Activated CD4-positive, alpha-beta T cell treated with anti-CD3 and anti-CD28 coated beads for 36 hours (primary cell): ENCODE results near the gene SOX12. TPM values are rescaled to one million over a fixed set of nuclear protein-coding genes. Genes with fewer than 3 reads are reported as not detected.

Experiments used
- ATAC-seq: fragments of 200-7000 bp; cut with Tn5 transposase; one replicate; pipeline ENCODE4 v1.10.0; 2021; ENCODE audit warnings: mild to moderate bottlenecking, moderate library complexity
- CTCF ChIA-PET: fragments of 350-600 bp; sonication (Branson Sonifier 250); formaldehyde crosslinking; loops from one replicate; lab custom pipeline; 2021; ENCODE audit warnings: antibody characterized with exemption; lab: Charles Lee
- POLR2A ChIA-PET: fragments of 350-600 bp; sonication (Branson Sonifier 250); formaldehyde crosslinking; loops from one replicate; lab custom pipeline; 2021; ENCODE audit warnings: antibody characterized with exemption, inconsistent platforms; lab: Charles Lee
- DNase-seq: peaks from one replicate; pipeline ENCODE4 v3.0.0-alpha.2; 2020
- H3K27ac Mint-ChIP-seq: one replicate; pipeline ENCODE4 v1.8.0; 2021; ENCODE audit warnings: mixed read lengths
- H3K27me3 Mint-ChIP-seq: one replicate; pipeline ENCODE4 v1.8.0; 2021; ENCODE audit warnings: mixed read lengths
- H3K36me3 Mint-ChIP-seq: one replicate; pipeline ENCODE4 v1.8.0; 2021; ENCODE audit warnings: low read depth, mixed read lengths
- H3K4me1 Mint-ChIP-seq: one replicate; pipeline ENCODE4 v1.8.0; 2021; ENCODE audit warnings: mixed read lengths
- H3K4me3 Mint-ChIP-seq: one replicate; pipeline ENCODE4 v1.8.0; 2021; ENCODE audit warnings: mild to moderate bottlenecking, moderate library complexity, mixed read lengths
- H3K9me3 Mint-ChIP-seq: one replicate; pipeline ENCODE4 v1.8.0; 2021; ENCODE audit warnings: low read depth, mixed read lengths
- intact Hi-C, 2 experiments: fragments of 100-400 bp; cut with DNase I in 1 of 2; cut with micrococcal nuclease in 1 of 2; formaldehyde crosslinking; loops; one replicate each; pipeline versions ENCODE4 v1.14.2 to v1.15.1; 2022 to 2024; cut with DNase I, micrococcal nuclease
- total RNA-seq, 2 experiments: library from RNA; stranded (reverse); gene quantifications; one replicate each; pipeline ENCODE4 v1.2.3, GENCODE V29; 2021

The SOX12 gene
- total RNA-seq, 2 experiments from 2014 or later = 8.1 to 8.5 TPM

DNA sequence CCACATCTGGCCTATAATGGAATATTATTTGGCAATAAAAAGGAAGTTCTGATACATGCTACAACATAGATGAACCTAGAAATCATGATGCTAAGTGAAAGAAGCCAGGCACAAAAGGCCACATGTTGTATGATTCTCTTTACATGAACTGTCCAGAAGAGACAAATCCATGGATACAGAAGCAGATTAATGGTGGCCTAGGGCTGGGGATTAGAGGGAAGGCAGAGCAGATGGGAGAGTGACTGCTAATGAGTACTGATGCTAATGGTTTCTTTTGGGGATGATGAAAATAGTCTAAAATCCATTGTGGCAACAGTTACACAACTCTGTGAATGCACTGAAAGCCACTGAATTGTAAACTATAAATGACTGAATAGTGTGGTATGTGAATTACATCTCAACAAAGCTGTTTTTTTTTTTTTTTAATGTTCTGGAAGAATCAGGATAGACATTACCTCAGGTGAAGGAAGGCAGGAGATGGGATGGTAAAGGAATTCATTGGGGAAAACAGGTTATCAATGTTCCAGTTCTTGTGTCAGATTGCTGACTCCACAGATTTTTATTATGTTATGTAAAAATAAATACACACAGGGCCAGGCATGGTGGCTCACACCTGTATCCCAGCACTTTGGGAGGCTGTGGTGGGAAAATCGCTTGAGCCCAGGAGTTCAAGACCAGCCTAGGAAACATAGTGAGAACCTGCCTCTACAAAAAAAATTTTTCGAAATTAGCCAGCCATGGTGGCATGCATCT, 8.9 kb upstream of the SOX12 start:
- peaks cover 2% of the 10 kb centered on the region for H3K4me1 Mint-ChIP-seq
- ATAC-seq (no peak), DNase-seq (no peak)
- no peak overlapping the region for H3K27ac Mint-ChIP-seq
- POLR2A ChIA-PET = no interaction called here
- H3K9me3 Mint-ChIP-seq = no peaks in the 10 kb centered on the region
- no peak overlapping the region for H3K4me3 Mint-ChIP-seq
- no peaks in the 10 kb centered on the region for H3K27me3 Mint-ChIP-seq
- H3K36me3 Mint-ChIP-seq = peaks cover 3% of the 10 kb centered on the region
- CTCF ChIA-PET = no interaction called here
- intact Hi-C loops = no loop called here

DNA sequence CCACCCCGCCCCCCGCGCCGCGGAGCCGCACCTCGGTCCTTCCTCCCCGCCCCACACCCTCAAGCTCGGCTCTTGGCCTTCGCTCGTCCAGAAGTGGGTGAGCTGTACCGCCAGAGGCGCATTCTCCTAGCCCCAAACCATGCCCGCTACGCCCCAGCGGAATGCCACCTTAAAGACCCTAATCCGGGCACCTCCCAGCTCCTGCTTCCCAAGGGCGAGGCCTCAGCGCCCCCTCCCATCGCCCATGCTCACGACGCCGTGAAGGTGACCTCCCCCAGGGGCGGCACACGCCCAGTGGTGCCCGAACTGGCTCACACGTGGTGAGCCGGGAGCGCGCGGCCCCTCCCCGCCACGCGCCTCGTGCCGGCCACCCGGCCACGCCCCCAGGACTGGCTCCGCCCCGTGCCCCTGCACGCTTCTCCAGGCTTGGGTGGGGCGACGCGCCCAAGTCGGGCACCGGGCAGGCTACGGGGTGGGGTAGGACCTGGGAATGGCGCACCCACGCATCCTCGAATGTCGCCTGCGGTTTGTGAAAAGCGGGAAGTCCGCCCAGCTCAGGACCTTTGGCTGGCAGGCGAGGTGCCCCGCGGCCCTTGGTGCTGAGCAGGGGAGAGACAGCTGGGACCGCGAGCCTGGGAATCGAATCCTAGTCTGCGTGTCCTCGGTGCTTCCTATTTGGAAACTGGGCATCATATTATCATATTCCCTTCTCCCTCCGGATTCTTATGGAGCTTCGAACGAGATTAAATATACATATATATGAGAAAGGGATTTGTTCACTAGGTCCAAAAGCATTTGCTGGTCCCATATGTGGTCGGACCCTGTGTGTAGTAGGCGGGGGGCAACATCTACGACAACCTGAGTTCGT, 941 bp upstream of the SOX12 start:
- ATAC-seq (peak; percentile 62), DNase-seq (peak; percentile 93)
- ChIA-PET POLR2A (interaction anchor here (1.2 to 1.9 kb wide), 2 partner anchors 14 to 26 kb away, joined by 3 to 7 read pairs; no protein-coding TSS in a partner anchor), CTCF (interaction anchor here (0.6 to 2.1 kb wide), 6 partner anchors 9 to 83 kb away, joined by 4 to 13 read pairs (median 4); no protein-coding TSS in a partner anchor)
- no peaks in the 10 kb centered on the region for H3K9me3 Mint-ChIP-seq
- H3K4me1 Mint-ChIP-seq = peaks cover 13% of the 10 kb centered on the region
- H3K4me3 Mint-ChIP-seq = peak overlapping the region; percentile 80
- H3K27me3 Mint-ChIP-seq = no peaks in the 10 kb centered on the region
- intact Hi-C loops = loop anchor here (1.0 to 5.0 kb wide), 10 partner anchors 14 to 508 kb away; partner anchors contain the start of genes C20orf96 (in 2 of the 2), CSNK2A1 (in 1 of the 2), FAM110A (in 1 of the 2) and NRSN2 (in 1 of the 2)
- peak overlapping the region; percentile 83 for H3K27ac Mint-ChIP-seq
- H3K36me3 Mint-ChIP-seq = peaks cover 5% of the 10 kb centered on the region

DNA sequence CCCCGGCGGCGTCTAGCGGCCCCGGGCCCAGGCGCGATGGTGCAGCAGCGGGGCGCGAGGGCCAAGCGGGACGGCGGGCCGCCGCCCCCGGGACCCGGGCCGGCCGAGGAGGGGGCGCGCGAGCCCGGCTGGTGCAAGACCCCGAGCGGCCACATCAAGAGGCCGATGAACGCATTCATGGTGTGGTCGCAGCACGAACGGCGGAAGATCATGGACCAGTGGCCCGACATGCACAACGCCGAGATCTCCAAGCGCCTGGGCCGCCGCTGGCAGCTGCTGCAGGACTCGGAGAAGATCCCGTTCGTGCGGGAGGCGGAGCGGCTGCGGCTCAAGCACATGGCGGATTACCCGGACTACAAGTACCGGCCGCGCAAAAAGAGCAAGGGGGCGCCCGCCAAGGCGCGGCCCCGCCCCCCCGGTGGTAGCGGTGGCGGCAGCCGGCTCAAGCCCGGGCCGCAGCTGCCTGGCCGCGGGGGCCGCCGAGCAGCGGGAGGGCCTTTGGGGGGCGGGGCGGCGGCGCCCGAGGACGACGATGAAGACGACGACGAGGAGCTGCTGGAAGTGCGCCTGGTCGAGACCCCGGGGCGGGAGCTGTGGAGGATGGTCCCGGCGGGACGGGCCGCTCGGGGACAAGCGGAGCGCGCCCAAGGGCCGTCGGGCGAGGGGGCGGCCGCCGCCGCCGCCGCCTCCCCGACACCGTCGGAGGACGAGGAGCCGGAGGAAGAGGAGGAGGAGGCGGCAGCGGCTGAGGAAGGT, 715 bp downstream of the SOX12 start:
- Mint-ChIP-seq H3K4me1 (peaks cover 20% of the 10 kb centered on the region), H3K36me3 (peaks cover 2% of the 10 kb centered on the region), H3K27me3 (no peaks in the 10 kb centered on the region), H3K27ac (no peak overlapping the region), H3K9me3 (no peaks in the 10 kb centered on the region), H3K4me3 (peak overlapping the region; percentile 73)
- intact Hi-C loops = loop anchor here (1.0 to 5.0 kb wide), 9 partner anchors 16 to 506 kb away; partner anchors contain the start of genes C20orf96 (in 1 of the 2), FAM110A (in 1 of the 2), NRSN2 (in 1 of the 2) and TBC1D20 (in 1 of the 2)
- ChIA-PET CTCF (interaction anchor here (1.9 kb wide), 1 partner anchor 8 kb away, joined by 4 read pairs; no protein-coding TSS in a partner anchor), POLR2A (interaction anchor here (0.6 to 1.9 kb wide), 2 partner anchors 27 to 100 kb away, joined by 4 to 7 read pairs; no protein-coding TSS in a partner anchor)
- peak; percentile 74 for DNase-seq
- ATAC-seq = no peak

DNA sequence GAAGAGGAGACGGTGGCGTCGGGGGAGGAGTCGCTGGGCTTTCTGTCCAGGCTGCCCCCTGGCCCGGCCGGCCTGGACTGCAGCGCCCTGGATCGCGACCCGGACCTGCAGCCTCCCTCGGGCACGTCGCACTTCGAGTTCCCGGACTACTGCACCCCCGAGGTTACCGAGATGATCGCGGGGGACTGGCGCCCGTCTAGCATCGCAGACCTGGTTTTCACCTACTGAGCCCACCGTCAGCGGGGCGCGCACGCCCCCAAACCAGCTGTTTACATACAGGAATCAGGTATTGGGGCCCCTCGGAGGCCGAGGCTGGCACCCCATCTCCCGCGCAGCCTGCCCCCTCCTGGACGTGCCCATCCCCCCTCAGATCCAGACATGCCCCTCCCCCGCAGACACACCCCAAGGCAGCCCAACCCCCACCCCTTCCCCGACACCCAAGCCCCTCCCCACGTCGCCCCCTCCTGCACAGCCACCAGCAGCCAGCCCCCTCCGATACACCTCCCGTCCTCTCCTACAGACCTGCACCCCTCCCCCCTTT, 1.4 kb downstream of the SOX12 start:
- Mint-ChIP-seq H3K27ac (no peak overlapping the region), H3K4me3 (peak overlapping the region; percentile 73), H3K4me1 (peaks cover 20% of the 10 kb centered on the region), H3K9me3 (no peaks in the 10 kb centered on the region), H3K36me3 (peaks cover 2% of the 10 kb centered on the region), H3K27me3 (no peaks in the 10 kb centered on the region)
- CTCF ChIA-PET = no interaction called here
- DNase-seq (no peak), ATAC-seq (no peak)
- POLR2A ChIA-PET = interaction anchor here (0.6 kb wide), 1 partner anchor 99 kb away, joined by 4 read pairs; no protein-coding TSS in a partner anchor
- intact Hi-C loops = loop anchor here (1.0 to 5.0 kb wide), 5 partner anchors 29 to 506 kb away; partner anchors contain the start of genes FAM110A (in 1 of the 2), RBCK1 (in 1 of the 2) and ZCCHC3 (in 1 of the 2)

DNA sequence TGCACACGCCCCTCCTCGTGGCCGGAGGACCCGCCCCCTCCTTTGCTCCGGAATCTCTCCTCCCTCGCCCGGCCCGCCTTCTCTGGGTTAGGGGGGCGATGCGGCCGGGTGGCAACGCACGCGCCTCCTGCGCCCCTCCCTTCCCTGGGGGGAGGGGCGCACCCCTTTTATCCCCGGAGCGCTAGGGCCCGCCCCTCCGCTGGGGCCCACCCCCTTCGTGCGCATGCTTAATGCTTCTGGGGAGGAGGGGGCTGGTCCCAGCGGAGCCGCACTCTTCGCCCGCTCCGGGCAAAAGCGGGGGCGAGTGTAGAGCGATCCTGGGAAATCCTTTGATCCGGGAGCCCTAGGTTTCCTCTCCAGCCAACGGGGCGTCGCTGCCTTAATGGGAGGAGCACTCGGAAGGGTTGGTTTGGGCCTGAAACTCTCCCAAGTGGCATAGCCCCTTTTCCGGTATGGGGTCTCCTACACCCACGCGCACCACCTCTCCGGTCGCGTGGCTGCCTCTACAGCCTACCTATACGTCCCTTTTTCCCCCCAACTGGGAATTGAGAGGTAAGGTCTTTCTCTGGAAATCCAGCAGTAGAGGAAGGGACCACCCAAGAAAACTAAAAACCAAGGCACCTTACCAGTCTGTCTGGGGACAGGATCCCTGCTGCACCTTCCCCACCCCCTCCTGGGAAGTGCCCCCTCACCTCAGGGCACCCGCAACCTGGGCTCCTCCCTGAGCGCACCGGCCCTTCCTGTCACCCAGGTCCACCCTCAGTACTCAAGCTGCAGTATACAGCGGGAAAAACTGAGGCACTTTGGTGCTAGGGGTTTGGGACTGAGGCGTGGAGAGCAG, 2.1 kb downstream of the SOX12 start:
- H3K4me1 Mint-ChIP-seq = peaks cover 20% of the 10 kb centered on the region
- ATAC-seq = peak; percentile 32
- peak; percentile 90 for DNase-seq
- intact Hi-C loops = loop anchor here (1.0 to 5.0 kb wide), 5 partner anchors 30 to 505 kb away; partner anchors contain the start of genes FAM110A (in 1 of the 2), RBCK1 (in 1 of the 2) and ZCCHC3 (in 1 of the 2)
- peak overlapping the region; percentile 73 for H3K4me3 Mint-ChIP-seq
- CTCF ChIA-PET = interaction anchor here (3.9 to 5.1 kb wide), 2 partner anchors 26 to 62 kb away, joined by 24 to 40 read pairs; no protein-coding TSS in a partner anchor
- no peaks in the 10 kb centered on the region for H3K27me3 Mint-ChIP-seq
- no peak overlapping the region for H3K27ac Mint-ChIP-seq
- POLR2A ChIA-PET = no interaction called here
- no peaks in the 10 kb centered on the region for H3K9me3 Mint-ChIP-seq
- H3K36me3 Mint-ChIP-seq = peaks cover 2% of the 10 kb centered on the region

DNA sequence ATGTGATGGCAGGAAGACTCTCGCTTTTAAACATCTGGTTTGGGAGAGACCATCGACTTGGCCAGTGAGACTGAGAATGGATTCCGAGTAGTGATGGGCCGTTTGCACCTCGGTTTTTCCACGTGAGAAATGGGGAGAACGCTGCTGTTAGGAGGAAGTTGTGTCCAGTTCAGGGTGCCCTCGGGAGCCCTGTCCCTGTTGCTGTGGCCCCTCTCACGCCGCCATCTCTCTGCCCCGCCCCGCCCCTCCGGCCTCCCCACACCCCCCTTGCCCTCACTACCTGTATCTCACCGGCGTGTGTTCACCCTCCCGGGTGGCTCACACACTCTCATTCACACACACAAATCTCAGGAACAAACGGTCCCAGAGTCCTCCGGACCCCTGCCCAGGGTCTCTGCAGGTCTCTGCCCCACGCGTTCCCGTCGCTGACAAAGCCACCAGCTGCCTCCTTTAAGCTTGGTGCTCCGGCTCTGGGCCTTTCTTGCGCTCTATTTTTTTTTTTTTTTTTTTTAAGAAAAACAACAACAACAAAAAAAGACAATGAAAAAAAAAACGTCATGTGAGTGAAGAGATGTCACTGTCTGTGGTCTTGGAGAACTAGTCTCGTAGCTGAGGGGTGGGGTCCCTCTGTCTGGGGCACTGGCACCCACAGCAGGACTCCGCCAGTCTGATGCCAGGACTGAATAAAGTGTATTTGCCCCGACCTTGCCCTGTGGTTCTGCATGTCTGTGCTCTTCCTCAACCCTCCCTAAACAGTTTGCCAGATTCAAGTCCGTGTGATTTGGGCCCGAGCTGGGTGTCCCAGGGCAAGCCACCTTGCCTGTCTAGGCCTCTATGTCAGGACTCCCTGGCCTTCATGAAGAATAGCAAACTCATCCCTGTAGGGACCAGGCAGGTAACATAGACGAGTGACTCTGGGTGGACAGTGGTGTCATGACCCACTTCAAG, 2.9 kb downstream of the SOX12 start:
- no peak overlapping the region for H3K27ac Mint-ChIP-seq
- H3K9me3 Mint-ChIP-seq = no peaks in the 10 kb centered on the region
- intact Hi-C loops = loop anchor here (5.0 kb wide), 2 partner anchors 121 to 504 kb away; partner anchors contain the start of gene FAM110A (in 1 of the 2)
- ATAC-seq (no peak), DNase-seq (no peak)
- POLR2A ChIA-PET = no interaction called here
- no peaks in the 10 kb centered on the region for H3K27me3 Mint-ChIP-seq
- H3K36me3 Mint-ChIP-seq = peaks cover 2% of the 10 kb centered on the region
- H3K4me3 Mint-ChIP-seq = peak overlapping the region; percentile 73
- CTCF ChIA-PET = interaction anchor here (0.7 to 5.1 kb wide), 6 partner anchors 17 to 470 kb away, joined by 3 to 40 read pairs (median 14); partner anchors contain the start of gene NRSN2
- peaks cover 20% of the 10 kb centered on the region for H3K4me1 Mint-ChIP-seq

DNA sequence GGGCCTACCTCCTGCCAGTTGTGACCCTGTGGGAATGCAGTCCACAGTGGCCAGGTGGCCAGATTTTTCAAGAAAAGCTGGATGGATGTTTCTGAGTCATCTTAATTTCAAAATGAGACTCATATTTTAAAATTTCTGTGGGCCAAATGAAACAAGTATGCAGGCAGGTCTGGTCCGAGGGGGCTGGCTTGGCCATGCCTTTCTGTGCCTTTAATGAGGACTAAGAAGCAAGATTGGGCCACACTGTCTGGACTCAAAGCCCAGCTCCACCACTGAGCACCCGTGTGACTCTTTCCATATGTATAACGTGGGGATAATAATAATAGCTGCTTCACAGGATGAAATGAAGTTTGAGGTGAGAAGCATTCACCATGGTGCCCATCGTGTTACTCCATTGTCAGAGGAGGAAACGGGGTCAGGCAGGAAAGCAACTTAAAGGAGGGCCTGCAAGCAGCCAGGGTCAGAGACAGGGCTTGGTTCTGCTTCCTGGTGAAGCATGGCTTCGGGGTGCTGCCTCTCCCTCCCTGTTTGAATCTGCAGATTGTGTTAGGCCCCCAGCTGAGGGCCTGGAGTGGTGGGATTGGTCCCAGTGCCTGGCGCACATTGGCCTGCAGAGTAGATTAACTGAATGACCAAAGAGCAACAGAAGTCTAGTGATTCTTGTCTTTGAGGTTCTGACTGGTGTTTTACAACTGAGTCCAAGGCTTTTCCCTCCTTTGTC, 3.8 kb downstream of the SOX12 start:
- intact Hi-C loops = loop anchor here (5.0 kb wide), 2 partner anchors 122 to 503 kb away; partner anchors contain the start of gene FAM110A (in 1 of the 2)
- no peak overlapping the region for H3K4me3 Mint-ChIP-seq
- POLR2A ChIA-PET = no interaction called here
- CTCF ChIA-PET = interaction anchor here (0.6 to 5.1 kb wide), 9 partner anchors 16 to 469 kb away, joined by 3 to 40 read pairs (median 9); partner anchors contain the start of gene NRSN2
- no peak overlapping the region for H3K27ac Mint-ChIP-seq
- peaks cover 17% of the 10 kb centered on the region for H3K4me1 Mint-ChIP-seq
- ATAC-seq (no peak), DNase-seq (no peak)
- no peaks in the 10 kb centered on the region for H3K27me3 Mint-ChIP-seq
- H3K36me3 Mint-ChIP-seq = peaks cover 2% of the 10 kb centered on the region
- no peaks in the 10 kb centered on the region for H3K9me3 Mint-ChIP-seq

DNA sequence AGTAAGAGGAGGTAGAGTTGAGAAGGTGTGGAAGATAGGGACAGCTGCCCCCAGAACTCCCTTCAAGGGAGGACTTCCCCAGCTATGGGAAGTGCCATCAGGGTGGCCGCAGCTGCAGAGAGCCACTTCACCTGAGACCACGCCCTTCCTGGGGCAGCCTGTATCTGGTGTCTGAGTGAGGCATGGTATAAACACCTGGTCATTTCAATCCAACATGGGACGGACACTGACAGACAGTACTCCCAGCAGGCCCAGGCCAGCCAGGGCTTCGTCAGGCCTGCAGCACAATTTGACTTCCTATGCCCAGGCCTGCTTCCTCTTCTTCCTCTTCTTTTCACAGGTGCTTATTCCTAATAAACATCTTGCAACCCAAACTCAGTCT, 4.5 kb downstream of the SOX12 start:
- POLR2A ChIA-PET = no interaction called here
- peaks cover 2% of the 10 kb centered on the region for H3K36me3 Mint-ChIP-seq
- no peaks in the 10 kb centered on the region for H3K9me3 Mint-ChIP-seq
- DNase-seq = no peak
- ATAC-seq = no peak
- intact Hi-C loops = loop anchor here (1.0 to 5.0 kb wide), 4 partner anchors 63 to 502 kb away; partner anchors contain the start of gene FAM110A (in 1 of the 2)
- peaks cover 17% of the 10 kb centered on the region for H3K4me1 Mint-ChIP-seq
- CTCF ChIA-PET = interaction anchor here (0.6 to 5.1 kb wide), 14 partner anchors 9 to 122 kb away, joined by 3 to 40 read pairs (median 6); partner anchors contain the start of gene NRSN2
- no peak overlapping the region for H3K27ac Mint-ChIP-seq
- H3K4me3 Mint-ChIP-seq = no peak overlapping the region
- H3K27me3 Mint-ChIP-seq = no peaks in the 10 kb centered on the region
